NCI-H748 (cell line): ENCODE results near the gene LRRC32.
"Not testable (repeated sequence)": the region's sequence is repeated elsewhere in the genome, so short reads cannot be mapped to it uniquely, and the experiment has no call there.

Experiments used
- DNase-seq: peaks from one replicate; lab custom pipeline; 2025; ENCODE audit not compliant: unreplicated experiment; lab: John Stamatoyannopoulos, UW

The LRRC32 gene

DNA sequence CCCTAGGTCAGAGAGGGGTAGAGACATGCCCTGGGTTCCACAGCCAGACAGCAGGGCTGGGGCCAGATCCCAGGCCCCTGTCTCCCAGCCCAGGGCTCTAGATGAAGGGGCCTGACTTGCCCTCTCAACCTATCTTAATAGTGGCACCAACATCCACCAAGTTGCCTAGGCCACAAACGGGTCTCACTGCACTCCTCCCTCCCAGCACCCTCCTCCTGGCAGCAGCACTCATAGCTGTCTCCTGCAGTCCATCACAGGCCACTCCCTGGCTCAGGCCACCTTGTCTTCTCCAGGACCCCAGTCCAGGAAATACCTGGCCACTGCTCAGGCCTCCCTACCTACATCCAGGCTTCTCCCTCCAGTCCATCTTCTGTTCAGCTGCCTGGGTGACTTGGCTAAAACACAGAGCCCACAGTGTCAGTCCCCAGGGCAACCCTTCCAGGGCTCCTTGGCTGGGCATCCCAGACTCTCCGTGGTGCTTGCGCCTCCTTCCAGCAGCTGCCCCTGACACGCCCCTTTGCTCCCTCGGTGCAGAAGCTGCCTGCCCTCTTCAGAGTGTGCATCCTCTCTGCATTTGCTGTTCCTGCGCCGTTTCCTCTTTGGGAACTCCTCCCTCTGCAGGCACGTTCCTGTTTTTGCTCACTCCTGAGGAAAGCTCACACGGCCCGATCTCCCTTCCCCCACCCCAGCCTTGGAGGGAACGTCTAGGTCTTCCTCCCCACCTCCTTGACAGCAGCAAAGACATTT, 40.5 kb downstream of the LRRC32 start:
- no peak for DNase-seq

DNA sequence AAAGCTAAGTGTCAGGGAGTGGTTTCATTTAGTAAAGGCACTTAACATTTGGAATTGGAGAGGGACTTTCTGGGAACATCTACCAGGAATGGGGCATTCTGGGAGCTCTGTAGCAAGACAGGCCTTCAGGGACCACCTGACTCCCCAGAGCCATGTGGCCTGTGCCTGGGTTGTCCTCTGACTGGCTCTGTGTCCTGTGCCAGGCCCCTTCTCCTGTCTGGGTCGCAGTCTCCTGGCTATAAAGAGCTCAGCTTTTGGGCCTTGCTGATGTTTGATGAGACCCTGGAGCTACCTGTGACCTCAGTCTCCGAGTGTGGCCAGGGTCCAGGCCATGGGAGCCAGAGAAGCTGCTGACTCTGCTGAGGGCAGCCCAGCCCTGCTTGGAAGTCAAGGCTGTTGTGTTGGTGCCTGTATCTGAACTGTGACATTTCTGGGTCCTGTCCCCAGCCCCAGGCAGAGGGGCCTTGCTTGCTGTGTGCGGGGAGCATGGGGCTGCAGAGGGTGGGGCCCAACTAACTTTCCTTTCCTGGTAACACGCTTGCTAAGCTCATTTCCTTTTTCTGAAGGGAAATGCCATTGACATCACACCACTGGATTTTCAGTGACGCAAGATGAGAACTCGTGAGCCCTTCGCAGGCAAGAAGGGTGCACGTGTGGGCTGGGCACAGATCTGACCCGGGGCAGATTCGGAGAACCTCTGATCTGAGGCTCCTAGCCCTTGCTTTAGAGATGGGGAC, 41.3 kb downstream of the LRRC32 start:
- no peak for DNase-seq

DNA sequence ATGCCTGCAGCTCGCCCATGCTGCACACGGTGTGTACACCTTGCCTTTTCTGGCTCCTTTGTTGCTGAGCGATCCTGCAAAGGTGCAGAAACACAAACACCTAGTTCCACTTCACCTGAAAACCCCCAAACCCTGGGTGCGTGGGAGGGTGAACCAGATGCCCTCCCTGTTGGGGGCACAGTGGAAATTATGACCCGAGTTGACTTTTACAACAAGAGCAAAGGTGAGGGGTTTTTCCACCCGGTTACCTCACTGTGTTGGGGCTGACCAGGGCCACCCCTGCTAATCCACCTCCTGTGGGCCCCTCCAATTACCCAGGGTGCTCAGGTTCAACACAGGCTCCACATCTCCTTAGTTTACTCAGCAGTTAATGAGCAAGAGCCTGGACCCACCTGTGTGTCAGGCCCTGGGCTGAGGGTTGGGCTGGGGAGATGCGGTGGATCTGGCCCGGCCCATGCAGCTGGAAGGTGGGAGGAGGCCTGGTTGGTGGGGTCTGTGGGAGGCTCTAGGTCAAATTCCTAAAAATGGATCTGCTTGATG, 42.1 kb downstream of the LRRC32 start:
- no peak for DNase-seq

DNA sequence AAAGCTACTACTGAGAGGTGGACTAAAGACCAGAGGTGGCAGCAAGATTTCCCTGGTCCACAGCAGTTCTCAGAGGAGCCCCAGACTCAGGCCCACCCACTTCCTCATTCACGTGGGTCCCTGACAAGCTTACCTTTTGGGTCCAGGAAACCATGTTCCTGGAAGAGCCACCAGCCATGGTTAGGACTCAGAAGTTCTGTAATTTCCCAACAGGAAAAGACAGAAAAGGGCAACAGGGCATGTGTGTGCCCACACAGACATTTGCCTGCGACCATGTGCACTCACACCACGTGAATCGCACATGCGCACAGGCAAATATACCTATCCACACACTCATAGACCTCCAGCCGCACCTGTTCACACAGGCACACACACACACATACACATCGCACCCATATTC, 42.9 kb downstream of the LRRC32 start:
- DNase-seq, result no peak

DNA sequence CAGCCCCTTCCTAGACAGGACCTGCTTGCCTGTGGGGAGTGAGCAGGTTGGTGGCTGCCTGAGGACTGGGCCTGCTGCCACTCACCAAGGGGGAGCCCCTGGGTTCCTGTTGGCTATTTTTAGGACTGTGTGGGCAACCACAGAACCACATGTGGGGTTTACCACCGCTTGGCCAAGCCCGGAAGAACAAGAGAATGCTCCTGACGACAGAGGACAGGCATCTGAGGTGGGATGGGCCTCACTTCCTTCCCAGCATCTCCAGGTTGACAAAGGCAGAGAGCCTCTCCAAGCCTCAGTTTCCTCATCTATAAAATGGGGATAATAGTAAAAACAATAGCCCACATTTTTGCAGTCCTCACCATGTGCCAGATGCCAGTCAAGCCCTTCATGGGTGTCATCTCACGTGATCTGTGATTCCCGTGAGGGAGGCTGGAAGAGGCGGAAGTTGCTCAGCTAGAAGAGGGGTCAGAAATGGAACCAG, 43.6 kb downstream of the LRRC32 start:
- DNase-seq, result no peak

DNA sequence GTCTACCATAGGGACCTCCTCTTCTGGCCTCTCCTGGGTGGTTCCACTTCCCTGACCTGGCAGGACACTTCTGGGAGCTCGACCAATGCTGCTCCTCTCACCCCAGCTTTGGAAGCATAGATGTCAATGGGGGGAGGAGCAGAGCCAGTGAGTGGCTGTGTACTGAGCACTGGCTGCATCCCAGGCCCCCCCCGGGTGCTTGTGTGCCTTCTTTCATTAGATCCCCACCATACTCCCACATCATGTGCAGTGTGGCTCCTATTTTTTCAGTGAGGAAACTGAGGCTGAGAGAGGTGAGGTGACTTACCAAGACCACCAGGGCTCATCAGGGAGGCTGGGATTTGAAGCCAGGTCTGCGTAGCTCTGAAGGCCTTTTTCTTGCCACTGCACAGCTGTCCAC, 44.3 kb downstream of the LRRC32 start:
- no peak for DNase-seq

DNA sequence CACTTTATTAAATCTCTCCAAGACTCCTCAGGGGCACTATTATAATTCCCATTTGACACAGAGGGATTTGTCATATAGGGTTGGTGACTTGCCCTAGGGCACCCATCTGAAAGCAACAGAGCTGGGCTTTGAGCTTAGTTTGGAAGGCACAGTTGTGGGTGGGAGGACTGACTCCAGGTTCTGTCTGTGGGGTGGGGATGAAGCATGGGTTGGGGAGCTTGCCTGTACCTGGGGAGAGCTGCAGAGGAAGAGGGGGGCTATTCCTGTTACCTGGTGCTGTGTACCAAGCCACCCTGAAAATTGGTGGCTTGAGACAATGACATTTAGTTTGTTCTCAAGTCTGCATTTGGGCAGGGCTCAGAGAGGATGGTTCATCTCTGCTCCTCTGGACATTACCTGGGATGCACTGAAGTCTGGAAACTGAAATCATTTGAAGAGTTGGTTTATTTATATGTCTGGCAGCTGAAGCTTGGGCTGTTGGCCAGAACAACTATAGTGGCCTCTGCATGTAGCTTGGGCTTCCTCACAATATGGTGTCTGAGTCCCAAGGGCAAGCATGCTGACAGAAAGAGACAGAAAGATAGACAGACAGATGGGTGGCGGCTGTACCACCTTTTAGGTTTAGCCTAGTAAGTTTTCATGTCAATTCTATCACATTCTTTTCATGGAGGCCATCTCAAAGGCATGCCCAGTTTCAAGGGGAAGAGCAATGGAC, 44.9 kb downstream of the LRRC32 start:
- DNase-seq, result no peak

DNA sequence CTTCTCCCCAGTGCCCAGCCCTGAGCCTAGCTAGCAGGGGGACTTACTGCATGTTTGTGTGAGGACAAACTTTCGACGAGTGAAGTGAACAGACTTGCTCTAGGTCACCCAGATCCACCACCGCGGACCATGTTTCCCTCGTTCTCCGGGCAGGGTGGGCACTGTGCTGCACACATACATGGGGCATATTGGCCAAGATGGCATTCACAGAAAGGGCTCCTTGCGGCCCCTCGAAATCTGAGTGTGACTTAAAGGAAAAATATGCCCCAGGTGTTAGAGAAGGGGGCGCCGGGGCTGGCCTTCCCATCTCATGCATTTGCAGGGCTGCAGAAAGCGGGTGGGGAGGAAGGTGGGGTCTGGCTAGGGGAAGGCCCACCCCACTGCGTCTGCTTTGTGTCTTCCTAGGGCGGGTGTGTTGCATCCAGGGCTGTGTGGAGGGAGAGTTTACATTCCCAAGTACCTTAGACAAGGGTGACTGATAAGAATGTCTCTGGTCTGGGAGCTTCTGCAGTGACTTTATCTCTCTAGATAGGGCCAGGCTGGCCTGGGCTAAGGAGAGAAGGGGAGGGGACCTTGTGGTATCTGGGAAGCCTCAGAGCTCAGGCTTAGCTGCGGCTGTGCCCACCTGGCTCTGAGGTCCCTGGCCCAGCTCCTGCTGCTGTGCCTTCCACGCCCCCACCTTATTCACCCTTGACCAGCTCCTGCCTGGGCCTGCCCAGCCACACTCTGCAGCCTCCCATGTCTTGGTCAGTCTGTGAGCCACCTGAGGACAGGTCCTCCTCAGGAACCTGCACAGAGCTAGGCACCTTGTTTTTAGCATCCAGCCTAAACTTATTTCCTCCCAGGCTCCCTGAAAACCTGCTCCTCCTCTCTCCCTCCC, 45.8 kb downstream of the LRRC32 start:
- DNase-seq, result no peak

DNA sequence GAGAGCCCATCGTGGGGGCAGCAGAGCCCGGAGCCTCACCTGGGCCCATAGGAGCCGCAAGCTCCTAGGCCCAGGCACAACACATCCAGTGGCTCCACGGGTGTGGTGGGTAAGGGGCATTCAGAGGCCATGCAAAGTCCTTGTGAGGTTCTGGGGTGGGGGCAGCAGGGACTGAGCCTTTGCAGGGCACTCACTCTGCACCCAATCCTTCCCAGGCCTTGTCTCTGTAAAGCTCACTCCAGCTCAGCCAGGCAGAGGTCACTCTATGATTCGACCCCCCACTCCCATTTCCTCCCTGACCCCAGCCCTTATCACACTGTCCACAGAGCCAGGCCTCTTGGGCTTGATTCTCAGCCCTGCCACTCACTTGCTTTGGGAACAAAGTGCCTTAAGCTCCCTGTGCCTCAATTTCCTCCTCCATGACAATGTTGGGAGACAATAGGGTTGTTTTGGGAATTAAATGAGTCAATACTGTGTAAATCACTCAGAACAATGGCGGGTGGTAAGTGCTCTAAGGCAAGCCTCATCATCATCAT, 46.6 kb downstream of the LRRC32 start:
- no peak for DNase-seq

DNA sequence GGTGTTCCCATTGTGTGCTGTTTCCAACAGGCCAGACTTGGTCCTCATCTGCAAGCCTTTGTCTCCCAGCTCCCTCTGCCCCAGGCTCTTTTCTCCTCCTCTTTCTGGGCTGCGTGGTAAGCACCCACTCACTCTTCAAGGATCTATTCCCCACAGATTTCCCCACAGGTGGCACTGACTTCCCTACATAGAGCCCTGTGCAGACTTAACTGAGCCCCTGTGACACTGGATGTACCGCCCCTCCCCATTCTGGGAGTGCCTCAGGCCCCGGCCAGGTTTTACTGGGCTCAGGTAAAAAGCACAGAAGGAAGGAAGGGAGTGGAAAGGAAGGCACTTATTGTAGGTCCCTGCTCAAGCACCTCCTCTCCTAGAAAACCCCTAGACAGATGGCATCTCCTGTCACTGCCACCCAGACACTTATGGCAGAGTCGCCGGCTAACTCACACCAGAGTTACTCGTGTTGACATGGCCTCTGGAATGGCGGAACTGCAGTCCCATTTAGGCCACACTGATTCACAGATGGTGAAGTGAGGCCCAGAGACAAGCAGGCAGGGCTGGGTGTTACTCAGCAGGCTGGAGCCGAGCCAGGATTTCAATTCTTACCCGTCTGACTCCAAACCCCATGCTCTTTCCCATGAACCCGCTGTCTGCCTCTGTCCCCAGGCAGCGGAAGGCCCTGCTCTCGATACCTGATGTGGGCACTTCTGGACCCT, 47.2 kb downstream of the LRRC32 start:
- DNase-seq, result no peak

DNA sequence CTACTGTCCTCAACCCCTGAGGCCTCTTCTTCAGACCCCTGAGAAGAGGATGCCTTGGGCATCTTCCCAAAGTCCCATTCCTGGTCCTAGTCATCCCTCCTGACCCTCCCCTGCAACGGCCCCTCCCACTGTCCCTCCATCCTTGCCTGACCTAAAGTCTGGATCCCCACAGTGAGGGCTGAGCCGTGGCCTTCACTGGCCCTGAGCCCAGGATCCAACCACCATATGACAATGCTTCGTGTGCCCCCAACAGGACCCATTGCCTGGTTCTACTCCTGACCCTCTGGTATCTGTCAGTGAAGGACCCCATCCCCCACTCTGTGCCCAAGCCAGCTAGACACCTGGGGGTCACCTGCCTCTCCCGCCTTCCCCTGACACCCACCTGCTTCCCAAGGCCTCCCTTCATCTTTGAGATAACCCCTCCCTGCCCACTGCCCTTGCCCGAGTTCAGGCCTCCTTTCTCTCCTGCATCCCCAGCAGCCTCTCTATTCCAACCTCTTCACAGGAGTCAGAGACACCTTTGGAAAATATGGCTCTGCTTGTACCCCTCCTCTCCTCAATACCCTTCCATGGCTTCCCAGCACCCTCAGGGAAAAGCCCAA, 48.0 kb downstream of the LRRC32 start:
- no peak for DNase-seq

DNA sequence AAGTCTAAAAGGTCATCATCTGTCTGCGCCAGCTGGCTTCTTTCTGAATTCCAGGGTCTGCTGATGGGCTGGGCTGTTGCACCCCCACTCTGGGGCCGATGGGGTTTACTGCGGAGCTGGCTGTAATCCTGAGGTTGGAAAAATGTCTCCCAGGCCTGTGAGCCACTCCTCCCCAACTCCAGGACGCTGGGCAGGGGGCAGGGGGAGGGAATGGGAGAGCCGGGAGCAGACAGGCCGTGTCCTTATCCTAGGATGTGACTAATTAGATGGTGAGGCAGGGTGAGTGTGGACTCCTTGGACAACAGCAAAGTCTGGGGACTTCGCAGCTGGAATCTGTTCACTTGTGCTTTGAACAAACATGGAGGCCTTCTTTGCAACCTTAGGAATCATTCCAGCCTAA, 48.7 kb downstream of the LRRC32 start:
- no peak for DNase-seq

DNA sequence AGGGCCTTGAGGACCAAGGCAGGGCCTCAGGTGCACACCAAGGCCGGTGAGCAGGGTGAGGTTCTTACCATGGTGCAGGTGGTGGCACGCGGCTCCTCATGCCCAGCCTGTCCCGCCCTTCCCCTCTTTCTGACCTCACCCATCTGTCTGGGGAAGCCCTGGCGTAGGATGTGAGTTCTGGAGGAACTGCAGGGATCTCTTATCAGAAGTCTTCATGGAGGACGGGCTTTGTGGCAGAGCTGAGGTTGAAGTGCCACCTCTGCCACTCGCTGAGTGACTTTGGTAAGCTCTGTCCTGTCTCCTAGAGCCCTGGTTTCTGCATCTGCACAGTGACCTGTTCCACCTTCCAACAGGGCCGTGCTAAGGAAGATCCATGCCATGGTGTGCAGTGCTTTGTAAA, 49.1 kb downstream of the LRRC32 start:
- no peak for DNase-seq

DNA sequence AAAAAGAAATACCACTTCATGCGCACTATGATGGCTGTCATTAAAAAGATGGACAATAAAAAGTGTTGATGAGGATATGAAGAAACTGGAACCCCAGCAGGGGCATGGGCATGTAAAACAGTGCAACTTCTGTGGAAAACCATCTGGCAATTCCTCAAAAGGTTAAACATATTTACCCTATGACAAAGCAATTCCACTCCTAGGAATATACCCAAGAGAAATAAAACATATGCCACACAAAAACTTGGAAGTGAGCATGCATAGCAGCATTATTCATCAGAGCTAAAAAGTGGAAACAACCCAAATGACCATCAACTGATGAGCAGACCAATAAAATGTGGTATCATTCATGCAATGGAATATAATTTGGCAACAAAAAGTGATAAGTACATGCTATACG, 50.1 kb downstream of the LRRC32 start:
- no peak for DNase-seq

DNA sequence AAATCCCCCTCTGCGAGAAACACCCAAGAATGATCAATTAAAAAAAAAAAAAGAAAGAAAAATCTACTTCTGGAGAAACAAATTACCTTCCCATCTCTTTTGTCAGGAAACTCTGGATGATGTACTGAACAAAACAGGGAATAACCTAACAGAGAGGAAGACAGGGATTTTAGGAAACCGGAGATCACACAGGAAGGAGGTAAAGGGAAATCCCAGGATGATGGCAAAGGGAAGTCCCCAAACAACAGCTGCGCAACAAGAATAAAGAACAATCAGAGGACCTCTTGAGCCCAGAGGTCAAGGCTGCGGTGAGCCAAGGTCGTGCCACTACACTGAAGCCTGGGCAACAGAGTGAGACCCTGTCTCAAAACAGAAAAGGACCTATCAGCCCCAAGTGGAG, 50.7 kb downstream of the LRRC32 start:
- DNase-seq, result not testable (repeated sequence)

DNA sequence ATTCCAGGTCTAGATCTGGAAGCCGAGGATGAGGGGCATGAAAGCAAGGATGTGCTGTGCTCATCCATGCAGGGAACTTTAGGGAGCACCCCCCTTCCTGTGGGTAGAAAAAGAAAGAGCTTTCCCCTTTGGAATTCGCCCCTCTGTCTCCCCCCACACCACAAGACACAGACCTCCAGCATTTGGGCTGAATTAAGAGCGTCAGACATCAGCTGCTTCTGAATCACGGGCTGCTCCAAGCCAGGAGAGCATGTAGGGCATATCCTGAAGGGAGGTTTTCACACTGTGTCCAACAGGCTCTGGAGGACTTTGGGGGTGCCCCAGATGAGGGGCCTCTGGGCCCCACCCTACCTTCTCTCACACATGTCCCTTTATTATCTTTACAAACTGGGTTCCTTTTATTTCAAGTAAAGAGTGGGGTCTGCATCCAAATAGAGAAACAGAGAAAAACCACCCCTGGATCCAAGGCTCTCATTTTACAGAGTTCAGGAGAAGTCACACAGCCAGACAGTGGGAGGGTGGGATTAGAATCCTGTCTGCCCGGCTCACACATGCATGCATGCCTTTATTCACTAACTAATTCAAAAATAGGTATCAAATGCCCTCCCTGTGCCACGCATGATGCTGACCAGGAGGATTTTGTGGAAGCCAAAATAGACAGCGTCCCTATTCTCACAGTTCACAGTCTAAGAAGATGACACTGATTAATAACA, 52.8 kb downstream of the LRRC32 start:
- no peak for DNase-seq

DNA sequence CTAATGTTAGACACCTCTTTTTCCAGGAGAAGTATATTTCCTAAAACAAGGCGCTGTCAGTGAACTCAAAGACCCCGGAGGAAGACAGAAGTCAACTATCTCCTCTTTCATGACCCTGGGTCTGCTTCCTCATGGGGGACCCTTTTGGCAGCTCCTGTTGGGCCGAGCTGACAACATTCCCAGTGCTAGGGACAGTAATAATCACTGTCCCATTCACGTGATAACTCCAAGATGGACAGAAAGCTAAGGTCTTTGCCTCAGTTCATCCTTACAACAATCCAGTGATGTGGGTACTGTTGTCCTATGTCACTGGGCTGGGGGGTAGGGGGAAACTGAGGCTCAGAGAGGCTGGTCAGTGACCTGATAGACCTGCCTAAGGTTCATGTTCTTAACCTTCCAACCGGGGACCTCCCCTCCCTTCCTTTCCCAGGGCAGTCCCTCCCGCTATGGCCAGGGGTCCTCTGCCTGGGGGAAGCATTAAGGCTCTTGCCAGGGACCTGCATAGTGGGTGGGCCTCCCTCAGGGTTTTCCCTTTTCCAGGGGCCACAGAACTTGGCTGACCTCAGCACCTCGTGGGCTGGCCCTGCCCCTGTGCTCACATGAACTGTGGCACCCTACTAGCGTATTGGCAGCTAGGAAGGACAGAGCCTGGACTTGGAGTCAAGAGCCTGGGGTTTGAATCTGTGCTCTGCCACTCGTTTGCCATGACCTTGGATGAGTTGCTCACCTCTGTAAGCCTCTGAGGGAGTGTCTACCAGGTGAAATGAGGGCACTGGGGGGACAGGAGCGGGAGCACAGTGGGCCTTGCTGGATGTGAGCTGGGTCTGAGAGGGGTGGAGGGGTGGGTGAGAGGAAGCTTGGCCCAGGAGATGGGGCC, 53.6 kb downstream of the LRRC32 start:
- DNase-seq, result no peak

DNA sequence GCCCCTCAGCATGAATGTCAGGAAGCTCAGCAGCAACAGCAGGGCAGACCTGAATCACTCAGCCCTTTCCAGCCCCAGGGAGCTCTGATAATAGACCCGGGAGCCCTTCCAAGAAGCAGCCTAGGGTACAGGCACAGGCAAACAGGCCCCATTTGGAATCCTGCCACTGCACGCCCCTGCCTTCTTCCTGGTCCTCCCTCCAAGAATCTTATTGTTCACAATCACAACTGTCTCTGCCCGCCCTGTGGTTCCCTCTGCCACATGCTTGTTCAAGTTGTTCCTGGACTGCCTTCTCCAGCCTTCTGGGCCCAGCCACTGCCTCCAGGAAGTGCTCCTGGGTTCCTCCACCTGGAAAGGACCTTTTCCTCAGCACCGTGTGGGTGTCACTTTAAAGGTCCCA, 54.6 kb downstream of the LRRC32 start:
- no peak for DNase-seq
